SHP77 treated with DMSO at 0.1 percent for 48 hours (cell line): ENCODE measurements around the gene F2RL1.
A peak's percentile ranks its signal among the peaks of the same experiment; 100 is the strongest.
"Not testable (repeated sequence)": the region's sequence is repeated elsewhere in the genome, so short reads cannot be mapped to it uniquely, and the experiment has no call there.

ENCODE experiments used
- DNase-seq: peaks from one replicate; lab custom pipeline; 2025; lab: John Stamatoyannopoulos, UW

F2RL1 gene, protein sequence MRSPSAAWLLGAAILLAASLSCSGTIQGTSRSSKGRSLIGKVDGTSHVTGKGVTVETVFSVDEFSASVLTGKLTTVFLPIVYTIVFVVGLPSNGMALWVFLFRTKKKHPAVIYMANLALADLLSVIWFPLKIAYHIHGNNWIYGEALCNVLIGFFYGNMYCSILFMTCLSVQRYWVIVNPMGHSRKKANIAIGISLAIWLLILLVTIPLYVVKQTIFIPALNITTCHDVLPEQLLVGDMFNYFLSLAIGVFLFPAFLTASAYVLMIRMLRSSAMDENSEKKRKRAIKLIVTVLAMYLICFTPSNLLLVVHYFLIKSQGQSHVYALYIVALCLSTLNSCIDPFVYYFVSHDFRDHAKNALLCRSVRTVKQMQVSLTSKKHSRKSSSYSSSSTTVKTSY

GRCh38 chr5:76818844-76819831, at the start of gene F2RL1:
Gene F2RL1, plus strand, starts transcription at chr5:76819030. Its CDS starts 153 bp downstream, at chr5:76819183.
- no peak for DNase-seq

- not testable (repeated sequence) for DNase-seq
Observed at GRCh38 chr5:76771041-76771440, 47.8 kb upstream of the F2RL1 start.

- no peak for DNase-seq
Observed at GRCh38 chr5:76771705-76772405, 47.0 kb upstream of the F2RL1 start.

DNA sequence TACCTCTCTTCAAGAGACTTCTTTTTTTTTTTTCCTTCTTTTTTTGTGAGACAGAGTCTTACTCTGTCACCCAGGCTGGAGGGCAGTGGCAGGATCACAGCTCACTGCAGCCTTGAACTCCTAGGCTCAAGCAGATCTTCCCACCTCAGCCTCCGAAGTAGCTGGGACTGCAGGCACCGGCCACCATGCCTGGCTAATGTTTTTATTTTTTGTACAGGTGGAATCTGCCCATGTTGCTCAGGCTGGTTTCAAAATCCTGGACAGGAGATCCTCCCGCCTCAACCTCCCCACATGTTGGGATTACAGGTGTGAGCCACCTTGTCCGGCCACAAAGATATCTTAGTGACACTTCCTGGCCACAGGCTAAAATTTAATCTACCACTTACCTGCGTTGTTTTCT, 42.9 kb upstream of the F2RL1 start:
- DNase-seq: no peak

DNA sequence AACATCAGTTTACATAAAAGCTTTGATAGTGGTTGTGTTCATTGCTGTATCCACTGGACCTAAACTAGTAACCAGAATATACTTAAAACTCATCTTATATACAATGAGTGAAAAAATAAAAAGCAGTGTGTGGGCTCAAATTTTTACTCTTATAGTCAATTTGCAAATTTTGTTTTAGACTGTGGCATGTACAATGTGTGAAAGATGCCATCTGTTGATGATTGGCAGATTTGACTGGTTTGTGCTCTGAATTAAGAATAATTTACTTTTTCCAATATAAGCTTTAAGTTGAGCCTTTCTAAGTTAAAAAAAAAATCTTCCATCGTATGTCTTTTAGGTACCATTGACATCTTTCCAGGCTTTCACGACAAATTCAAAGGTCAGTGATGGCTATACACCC, 42.4 kb upstream of the F2RL1 start:
- no peak for DNase-seq

GRCh38 chr5:76780616-76781015, 38.2 kb upstream of the F2RL1 start:
- not testable (repeated sequence) for DNase-seq

- DNase-seq: no peak
Observed at GRCh38 chr5:76781775-76782174, 37.1 kb upstream of the F2RL1 start.

GRCh38 chr5:76782444-76782843, 36.4 kb upstream of the F2RL1 start:
- no peak for DNase-seq

- peak; percentile 27 for DNase-seq
Observed at GRCh38 chr5:76787237-76787636, 31.6 kb upstream of the F2RL1 start.

DNA sequence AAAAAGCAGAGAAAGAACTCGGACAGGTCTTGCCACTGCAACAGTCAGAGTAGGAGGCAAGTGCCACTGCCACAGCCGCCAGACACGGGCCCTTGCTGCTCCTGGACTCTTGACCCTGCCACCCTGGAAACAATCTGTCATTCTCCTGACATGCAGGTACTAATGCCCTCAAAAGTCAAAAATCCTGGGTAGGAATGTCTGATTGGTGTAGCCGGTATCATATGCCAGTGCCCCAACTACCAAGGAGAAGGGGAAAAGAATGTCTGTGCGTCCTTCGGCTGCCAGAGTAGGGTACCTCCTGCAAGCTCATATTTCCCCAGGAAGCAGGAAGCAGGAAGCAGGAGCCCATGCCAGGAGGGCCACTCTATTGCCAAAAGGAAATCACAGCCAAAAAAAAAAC, 30.5 kb upstream of the F2RL1 start:
- no peak for DNase-seq

- DNase-seq: not testable (repeated sequence)
Observed at GRCh38 chr5:76789275-76789674, 29.6 kb upstream of the F2RL1 start.

DNA sequence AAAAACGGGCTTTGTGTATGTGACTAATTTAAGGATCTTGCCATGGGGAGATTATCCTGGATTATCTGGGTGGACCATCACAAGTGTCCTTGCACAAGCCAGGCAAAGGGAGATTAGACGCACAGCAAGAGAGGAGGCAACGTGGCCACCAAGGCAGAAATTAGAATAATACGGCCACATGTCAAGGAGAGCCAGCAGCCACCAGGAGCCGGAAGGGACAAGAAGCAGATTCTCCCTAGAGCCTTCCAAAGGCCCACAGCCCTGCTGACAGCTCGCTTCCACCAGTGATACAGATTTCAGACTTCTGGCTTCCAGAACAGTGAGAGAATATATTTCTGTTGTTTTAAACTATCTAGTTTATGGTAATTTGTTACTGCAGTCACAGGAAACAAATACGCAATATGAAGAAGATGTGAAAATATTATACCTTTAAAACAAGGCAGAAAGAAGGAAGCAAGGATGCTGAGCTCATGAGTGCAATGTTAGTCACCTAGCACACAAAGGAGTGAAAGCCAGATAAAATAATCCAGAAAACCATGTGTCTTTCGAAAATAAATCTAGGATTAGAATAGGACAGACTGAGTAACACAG, 28.7 kb upstream of the F2RL1 start:
- no peak for DNase-seq

- DNase-seq: no peak
Observed at GRCh38 chr5:76790632-76791290, 28.1 kb upstream of the F2RL1 start.

DNA sequence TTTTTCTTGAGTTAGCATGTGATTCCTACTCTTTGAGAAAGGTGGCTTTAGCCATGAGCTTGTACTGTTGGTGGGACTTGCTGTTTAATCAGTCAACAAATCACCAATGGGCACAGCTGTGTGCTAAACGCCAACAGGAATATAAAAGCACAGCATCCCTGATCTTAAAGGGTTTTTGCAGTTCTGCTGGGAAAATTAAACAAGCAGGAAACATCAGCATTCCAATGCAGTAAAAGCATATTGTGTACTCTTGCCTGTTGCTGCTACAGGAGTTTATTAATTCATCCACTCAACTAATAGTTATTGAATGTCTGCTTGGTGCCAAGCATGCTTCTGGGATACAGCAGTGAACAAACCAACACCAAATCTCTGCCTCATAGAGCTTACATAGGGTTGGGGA, 27.4 kb upstream of the F2RL1 start:
- no peak for DNase-seq

DNA sequence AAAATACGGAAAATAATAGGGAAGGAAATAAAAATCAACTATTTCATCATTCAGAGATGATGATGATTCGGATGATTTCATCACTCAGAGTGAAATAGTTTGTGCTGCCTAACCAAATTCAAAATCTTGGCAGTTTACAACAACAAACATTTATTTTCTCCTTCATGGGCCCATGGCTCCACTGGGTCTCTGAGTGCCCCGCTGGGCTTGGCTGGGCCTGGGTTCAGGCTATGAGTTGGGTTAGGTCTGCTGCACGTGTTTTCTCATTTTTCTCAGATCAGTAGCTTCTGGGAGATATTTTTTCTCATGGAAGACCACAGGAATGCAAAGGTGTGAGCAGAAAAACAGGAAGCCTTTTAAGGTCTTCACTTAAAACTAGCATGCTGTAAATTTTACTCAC, 24.0 kb upstream of the F2RL1 start:
- no peak for DNase-seq

- no peak for DNase-seq
Observed at GRCh38 chr5:76799588-76799987, 19.2 kb upstream of the F2RL1 start.

DNA sequence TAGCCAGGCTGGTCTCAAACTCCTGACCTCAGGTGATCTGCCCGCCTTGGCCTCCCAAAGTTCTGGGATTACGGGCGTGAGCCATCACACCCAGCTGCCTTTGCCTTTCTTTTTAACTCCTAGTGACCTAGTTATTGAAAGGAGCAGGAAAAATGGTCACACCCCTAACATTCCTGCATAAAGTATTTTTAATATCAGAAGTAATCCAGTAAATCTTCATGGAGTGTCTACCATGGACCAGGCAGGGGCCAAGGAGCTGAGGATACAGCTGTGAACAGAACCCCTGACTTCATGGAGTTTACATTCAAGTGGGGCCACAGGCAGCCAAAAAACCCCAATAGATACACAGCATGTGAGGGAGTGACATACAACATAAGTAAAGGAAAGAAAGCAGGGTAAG, 18.3 kb upstream of the F2RL1 start:
- no peak for DNase-seq

DNA sequence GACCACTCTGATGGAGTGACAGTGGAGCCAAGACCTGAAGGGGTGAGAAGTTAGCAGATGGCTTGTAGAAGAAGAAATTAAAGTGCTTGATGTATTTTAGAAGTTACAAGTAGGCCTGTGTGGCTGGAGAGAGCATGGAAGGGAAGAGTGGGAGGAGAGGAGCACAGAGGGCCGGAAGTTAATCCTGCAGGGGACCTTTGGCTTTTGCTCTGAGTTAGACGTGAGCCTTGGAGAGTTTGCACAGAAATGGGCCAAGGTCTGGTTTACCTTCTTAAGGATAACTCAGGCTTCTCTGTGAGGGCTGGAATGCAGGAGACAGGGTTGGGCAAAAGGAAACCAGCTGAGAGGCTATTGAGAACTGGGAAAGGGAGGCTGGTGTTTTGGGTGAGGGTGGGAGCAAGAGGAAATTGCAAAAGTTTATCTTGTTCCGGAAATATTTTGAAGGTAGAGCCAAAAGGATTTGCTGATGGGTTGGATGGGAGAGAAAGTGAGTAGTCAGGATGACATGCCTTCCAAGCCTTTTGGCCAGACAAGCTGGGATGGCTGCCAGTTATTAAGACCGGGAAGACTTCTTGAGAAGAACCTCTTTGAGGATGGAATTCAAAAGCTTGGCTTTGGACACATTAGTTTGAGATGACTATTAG, 17.5 kb upstream of the F2RL1 start:
- no peak for DNase-seq

DNA sequence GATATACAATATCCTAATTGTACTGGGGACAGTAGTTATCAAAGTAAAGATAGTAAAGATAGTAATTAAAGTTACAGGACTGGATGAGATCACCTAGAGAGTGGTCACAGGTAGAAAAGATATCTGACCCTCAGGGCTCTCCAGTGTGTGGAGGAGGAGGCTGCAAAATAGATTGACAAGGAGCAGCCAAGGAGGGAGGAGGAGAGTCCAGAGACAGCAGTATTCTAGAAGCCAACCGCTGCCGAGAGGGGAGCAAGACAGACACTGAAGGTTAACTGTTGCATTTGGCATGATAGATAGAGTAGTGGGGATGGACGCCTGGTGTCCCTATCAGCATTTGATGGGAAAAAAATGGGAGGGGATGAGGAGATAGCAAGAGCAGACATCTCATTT, 17.0 kb upstream of the F2RL1 start:
- no peak for DNase-seq

DNA sequence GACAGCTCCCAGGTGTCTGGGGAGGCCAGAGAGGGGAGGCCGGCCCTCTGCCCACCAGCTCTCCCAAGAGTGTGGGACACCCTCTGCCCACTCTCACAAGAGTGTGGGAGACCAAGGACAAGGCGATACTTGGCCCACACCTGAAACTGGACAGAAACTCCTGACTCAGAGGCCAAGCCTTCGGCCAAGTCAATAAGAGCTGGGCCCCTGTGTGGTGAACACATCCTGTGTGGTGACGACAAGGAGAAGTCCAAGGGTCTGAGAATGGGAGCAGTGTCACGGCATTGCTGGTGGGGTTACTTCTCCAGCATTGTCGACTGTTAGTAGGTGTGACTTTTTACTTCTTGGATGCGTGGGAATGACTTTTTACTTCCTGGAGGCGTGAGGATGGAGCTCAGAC, 14.6 kb upstream of the F2RL1 start:
- DNase-seq: no peak
